GM19240 (cell line): Measurements from ENCODE around the gene STRIP1.
A peak's percentile ranks its signal among the peaks of the same experiment; 100 is the strongest.

Source experiments
- DNase-seq: peaks from one replicate; pipeline ENCODE4 v3.0.0; 2011; ENCODE audit warnings: low spot score; ENCODE audit not compliant: insufficient read length

Gene STRIP1

GRCh38 chr1:110049801-110050601, 15.6 kb downstream of the STRIP1 start:
- DNase-seq: no peak

GRCh38 chr1:110050602-110051261, 16.3 kb downstream of the STRIP1 start:
- DNase-seq: no peak

GRCh38 chr1:110051262-110051648, 16.8 kb downstream of the STRIP1 start:
- DNase-seq: no peak

GRCh38 chr1:110053552-110054428, 19.4 kb downstream of the STRIP1 start:
- peak; percentile 74 for DNase-seq

DNA sequence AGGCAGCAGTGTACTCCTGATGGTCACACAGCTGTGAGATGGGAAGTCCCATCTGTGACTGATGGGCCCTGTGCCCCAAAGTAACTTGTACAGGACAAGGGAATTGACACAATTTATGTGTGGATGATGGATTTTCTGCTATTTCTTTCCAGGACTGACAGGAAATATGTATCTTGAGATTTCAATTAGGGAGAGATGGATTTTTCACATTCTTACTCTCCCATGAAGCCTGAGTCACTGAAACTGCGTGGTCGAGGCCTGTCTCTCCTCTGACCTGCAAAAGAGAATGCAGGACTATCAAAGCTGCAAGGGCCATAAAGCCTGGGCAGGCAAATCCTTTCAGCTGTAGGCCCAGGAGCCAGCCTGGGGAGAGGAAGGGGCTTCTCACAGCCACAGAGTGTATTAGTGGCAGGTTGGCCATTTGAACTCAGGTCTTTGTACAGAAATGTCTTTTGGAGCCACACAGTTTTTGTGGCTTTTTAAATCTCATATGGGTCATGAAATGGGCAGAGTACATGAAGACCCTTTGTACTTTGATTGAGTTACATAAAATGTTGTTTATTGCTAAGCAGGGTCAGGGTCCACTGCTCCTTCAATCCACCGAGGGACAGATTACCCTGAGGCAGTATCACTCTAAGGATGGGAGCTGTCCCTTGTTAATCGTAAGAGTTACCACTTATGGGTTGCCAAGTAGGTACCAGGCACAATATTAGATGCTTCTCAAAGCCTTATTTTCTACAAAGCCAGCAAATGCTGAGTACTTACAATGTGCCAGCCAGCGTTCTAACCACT, 21.3 kb downstream of the STRIP1 start:
- DNase-seq: no peak

- DNase-seq: no peak
Measured at GRCh38 chr1:110056285-110056683, 21.9 kb downstream of the STRIP1 start.

- DNase-seq: no peak
Measured at GRCh38 chr1:110056776-110057175, 22.4 kb downstream of the STRIP1 start.

DNA sequence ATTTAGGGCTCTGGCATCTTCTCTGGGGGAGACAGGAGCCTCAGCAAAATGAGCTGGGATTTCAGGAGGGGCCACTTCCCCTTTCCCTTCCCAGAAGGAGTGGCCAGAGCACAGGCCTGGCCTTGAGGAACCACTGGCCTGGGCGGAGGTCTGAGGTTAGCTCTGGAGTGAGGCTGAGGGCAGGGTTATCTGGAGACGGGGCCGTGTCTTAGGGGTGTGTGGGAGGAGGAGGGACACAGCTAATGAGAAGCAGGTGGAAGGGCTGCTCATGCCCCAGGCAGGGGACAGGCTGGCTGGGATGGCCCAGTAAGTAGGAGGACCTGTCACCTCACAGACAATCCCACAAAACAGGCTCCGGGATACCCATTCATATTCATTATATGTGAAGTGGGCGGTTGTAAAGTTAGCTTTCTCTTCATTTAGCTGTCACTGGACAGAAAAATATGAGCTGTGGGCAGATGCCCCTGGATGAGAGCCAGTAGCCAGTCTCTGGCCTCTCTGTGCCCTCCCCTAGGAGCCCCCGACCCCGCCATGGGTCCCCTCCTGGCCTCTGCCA, 23.6 kb downstream of the STRIP1 start:
- no peak for DNase-seq

GRCh38 chr1:110058591-110058990, 24.2 kb downstream of the STRIP1 start:
- no peak for DNase-seq

GRCh38 chr1:110059133-110059863, 24.9 kb downstream of the STRIP1 start:
- no peak for DNase-seq

DNA sequence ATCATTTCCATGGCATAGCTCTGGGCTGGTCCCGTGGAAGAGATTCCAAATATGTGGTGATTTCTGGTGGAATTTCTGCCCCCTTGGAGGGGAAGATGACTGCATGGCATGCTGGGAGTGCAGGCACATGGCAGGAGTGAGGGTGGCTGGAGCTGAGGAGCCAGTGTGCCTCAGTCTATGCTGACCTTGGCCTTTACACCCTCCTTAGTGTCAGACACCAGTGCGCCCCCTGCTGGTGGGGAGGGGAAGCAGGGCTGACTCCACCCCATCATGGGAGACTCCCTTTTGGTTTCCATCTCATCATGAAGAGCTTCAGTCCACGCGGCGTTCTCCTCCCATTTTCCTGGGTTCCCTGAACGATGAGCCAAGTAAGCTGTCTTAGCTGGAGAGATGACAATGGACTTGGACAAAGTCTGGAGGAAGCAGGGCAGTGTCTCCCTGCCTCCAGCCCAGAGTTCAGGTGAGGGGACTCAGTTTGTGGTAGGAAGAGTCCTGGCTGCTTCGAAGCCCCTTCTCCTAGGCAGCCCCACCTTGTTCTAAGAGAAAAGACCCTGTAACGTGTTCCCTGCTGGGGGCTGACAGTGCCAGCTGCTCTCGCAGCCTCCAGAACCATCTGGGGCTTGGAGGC, 25.7 kb downstream of the STRIP1 start:
- DNase-seq: peak; percentile 44

GRCh38 chr1:110060662-110061060, 26.2 kb downstream of the STRIP1 start:
- DNase-seq: no peak

- no peak for DNase-seq
Measured at GRCh38 chr1:110061341-110061740, 26.9 kb downstream of the STRIP1 start.

GRCh38 chr1:110062612-110063011, 28.2 kb downstream of the STRIP1 start:
- DNase-seq: no peak

DNA sequence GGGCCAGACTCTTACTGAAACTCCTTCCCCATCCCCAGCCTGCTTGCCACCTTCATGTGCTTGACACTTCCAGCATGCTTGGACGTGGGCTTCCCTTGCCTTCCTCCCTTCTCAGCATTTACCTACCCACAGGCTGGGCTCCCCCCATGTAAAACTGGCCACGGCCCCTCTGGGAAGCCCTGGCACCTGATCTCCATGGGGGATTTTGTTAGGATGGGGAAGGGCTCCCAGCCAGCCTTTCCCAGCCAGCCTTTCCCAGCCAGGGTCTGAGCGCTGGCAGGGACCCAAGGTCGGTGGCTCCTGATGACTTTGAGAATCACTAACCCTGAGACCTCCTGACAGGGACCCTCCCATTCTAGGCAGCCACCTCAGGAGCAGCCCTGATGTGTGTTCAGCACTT, 29.4 kb downstream of the STRIP1 start:
- DNase-seq: no peak

GRCh38 chr1:110064576-110065337, 30.3 kb downstream of the STRIP1 start:
- DNase-seq: no peak

GRCh38 chr1:110065841-110066240, 31.4 kb downstream of the STRIP1 start:
- DNase-seq: no peak

- no peak for DNase-seq
Measured at GRCh38 chr1:110067479-110067892, 33.1 kb downstream of the STRIP1 start.
